ENCODE results near the gene C6orf132. TPM values are rescaled to one million over a fixed set of nuclear protein-coding genes. Genes with fewer than 3 reads are reported as not detected.
A peak's percentile ranks its signal among the peaks of the same experiment; 100 is the strongest.
"Not testable (repeated sequence)": the region's sequence is repeated elsewhere in the genome, so short reads cannot be mapped to it uniquely, and the experiment has no call there.

C6orf132 gene
- 2.0 TPM for total RNA-seq
- long read RNA-seq = 0 reads

DNA sequence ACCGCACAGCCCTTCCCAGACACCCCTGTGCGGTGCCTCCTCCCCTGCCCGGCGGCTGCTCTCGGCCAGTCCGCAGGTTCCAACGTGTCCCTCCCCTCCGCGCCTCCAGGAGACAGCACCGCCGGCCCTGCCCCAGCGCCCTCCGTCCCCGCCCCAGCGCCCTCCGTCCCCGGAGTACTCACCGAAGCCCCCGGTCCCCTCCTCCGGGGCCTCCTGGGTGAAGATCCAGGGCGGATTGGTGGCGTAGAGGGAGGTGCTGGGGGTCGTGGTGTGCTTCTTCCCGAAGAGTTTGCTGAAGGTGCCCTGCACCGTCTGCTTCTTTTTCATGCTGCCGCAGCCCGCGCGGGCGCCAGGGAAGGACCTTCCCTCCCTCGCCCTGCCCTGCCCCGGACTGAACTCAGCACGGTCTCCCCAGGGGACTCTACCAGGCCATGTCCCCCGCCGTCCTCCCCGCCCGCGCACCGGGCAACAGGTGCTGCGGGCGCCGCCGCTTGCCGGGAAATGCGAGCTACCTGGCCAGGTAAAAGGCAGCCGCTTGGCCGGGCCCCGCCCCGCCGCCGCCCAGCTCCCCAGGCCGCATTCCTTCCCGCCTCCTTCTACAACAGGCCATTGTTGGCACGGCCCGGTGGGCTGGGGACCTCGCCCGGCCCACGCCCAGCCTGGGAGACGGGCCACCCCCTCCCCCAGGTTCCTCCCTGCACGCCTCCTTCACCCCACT, at the start of gene C6orf132:
TSS of gene C6orf132 (minus strand) at position 503 of the 718 bp plus-strand sequence. CDS start at position 327, 176 bp downstream.
- peak; percentile 64 for ATAC-seq
- DNase-seq (ENCODE audit: missing footprints) = no peak
- intact Hi-C loops (cut with DNase I) = no loop called here

- no peak for DNase-seq (ENCODE audit: missing footprints)
- intact Hi-C loops (cut with DNase I) = no loop called here
- ATAC-seq = no peak
These were observed 48.2 kb upstream of the C6orf132 start for GRCh38 chr6:42190554-42191183.

GRCh38 chr6:42188406-42188805, 46.0 kb upstream of the C6orf132 start:
- intact Hi-C loops (cut with DNase I) = no loop called here
- no peak for ATAC-seq
- DNase-seq (ENCODE audit: missing footprints) = no peak

- DNase-seq (ENCODE audit: missing footprints) = no peak
- intact Hi-C loops (cut with DNase I) = no loop called here
- no peak for ATAC-seq
These were observed 43.2 kb upstream of the C6orf132 start for GRCh38 chr6:42185597-42185996.

DNA sequence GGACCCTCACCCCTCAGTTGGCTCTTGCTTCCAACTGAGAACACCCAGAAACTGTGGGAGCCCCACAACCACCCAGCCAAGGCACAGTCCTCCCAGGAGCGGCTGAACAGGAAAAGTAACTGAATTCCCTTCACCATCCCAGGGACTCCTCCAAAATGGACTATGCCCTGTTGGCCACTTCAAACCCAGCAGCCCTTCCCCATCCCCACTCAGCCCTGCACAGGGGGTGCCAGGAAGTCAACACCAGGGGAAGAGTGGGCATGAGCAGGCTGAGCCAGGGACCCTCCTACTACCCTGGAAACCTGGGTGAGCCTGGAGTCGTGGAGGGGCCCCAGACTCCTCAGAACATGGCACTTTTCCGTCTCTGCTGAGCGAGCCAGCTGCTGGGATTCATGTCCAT, 42.1 kb upstream of the C6orf132 start:
- ATAC-seq (no peak), DNase-seq (ENCODE audit: missing footprints) (no peak)
- intact Hi-C loops (cut with DNase I) = no loop called here

GRCh38 chr6:42182101-42182500, 39.7 kb upstream of the C6orf132 start:
- ATAC-seq (no peak), DNase-seq (ENCODE audit: missing footprints) (no peak)
- intact Hi-C loops (cut with DNase I) = no loop called here

DNA sequence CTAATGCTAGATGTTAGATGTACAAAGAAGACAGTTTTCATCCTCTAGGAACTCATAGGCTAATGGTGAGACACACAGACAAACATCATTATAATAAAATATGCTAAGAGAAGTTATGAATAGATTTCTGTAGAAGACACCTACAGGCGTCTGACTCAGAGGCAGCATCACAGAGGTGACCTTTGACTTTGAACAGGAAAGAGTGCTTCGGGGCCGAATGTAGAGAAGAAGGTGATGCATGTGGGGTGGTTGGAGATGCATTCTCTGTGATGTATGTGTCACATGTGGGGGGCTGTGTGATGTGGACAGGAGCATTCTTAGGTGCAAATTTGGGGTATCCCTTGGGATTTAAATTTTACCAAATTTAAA, 37.5 kb upstream of the C6orf132 start:
- intact Hi-C loops (cut with DNase I) = no loop called here
- ATAC-seq (no peak), DNase-seq (ENCODE audit: missing footprints) (no peak)

- DNase-seq (ENCODE audit: missing footprints) (no peak), ATAC-seq (no peak)
- intact Hi-C loops (cut with DNase I) = no loop called here
These were observed 37.0 kb upstream of the C6orf132 start for GRCh38 chr6:42179261-42179944.

- ATAC-seq = no peak
- intact Hi-C loops (cut with DNase I) = no loop called here
These were observed 35.3 kb upstream of the C6orf132 start for GRCh38 chr6:42177514-42178364.

DNA sequence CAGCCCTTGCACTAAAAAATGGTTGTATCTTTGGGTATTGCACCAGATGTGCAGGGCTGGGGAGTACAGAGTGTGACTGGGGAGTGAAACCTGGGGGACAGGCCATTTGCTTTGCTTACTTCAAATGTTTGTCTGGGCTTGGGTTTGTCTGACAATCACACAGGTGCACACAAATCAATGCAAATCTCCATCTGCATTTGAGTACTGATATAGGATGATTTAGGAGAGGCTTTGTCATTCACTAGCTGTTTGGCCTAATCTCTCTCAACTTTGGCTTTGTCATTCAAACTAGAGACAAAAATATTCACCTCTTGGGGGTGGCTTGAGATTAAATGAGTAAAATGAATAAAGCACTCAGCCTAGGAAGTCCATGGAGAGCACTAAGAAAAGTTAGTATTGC, 34.6 kb upstream of the C6orf132 start:
- DNase-seq (ENCODE audit: missing footprints) (no peak), ATAC-seq (no peak)
- intact Hi-C loops (cut with DNase I) = no loop called here

More at GRCh38 chr6:42177514-42178364, 35.3 kb upstream of the C6orf132 start:
- DNase-seq (ENCODE audit: missing footprints) = no peak

- no peak for ATAC-seq
- intact Hi-C loops (cut with DNase I) = no loop called here
- no peak for DNase-seq (ENCODE audit: missing footprints)
These were observed 33.4 kb upstream of the C6orf132 start for GRCh38 chr6:42175860-42176259.

GRCh38 chr6:42173101-42173500, 30.7 kb upstream of the C6orf132 start, which contains the start of gene GUCA1A:
Gene GUCA1A (plus strand): TSS chr6:42173364. CDS start chr6:42173614, 250 bp downstream.
- no peak for DNase-seq (ENCODE audit: missing footprints)
- intact Hi-C loops (cut with DNase I) = no loop called here
- ATAC-seq = no peak

- DNase-seq (ENCODE audit: missing footprints) = no peak
- intact Hi-C loops (cut with DNase I) = no loop called here
- no peak for ATAC-seq
These were observed 29.6 kb upstream of the C6orf132 start for GRCh38 chr6:42171813-42172581.

- DNase-seq (ENCODE audit: missing footprints); ATAC-seq; intact Hi-C loops (cut with DNase I): not testable (repeated sequence)
These were observed 27.4 kb upstream of the C6orf132 start for GRCh38 chr6:42169780-42170179.

DNA sequence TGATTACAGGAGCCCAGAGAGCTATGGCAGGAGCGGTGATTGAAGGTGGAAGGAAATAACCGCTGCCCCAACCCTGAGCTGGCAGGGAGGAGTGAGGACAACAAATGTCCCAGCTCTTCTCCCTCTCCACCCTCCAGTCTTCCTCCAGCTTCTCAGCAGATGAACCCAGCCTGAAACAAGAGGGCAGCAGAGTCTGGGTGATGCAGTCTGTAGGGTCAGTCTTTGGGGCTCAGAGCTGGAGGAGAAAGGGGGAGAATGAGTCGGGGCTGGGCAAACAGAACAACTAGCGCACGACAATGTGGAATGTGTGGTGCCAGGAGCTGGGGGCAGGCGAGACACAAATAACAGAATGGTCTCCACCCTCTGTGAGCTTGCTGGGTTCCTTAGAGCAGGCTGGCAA, 26.2 kb upstream of the C6orf132 start:
- intact Hi-C loops (cut with DNase I) = no loop called here
- no peak for DNase-seq (ENCODE audit: missing footprints)
- no peak for ATAC-seq

GRCh38 chr6:42166444-42167141, 24.2 kb upstream of the C6orf132 start:
- no peak for DNase-seq (ENCODE audit: missing footprints)
- intact Hi-C loops (cut with DNase I) = loop anchor here (1.0 kb wide), 2 partner anchors 91 to 386 kb away; partner anchors contain the start of gene PRICKLE4
- ATAC-seq = peak; percentile 77

GRCh38 chr6:42165016-42165415, 22.6 kb upstream of the C6orf132 start:
- ATAC-seq (no peak), DNase-seq (ENCODE audit: missing footprints) (no peak)
- intact Hi-C loops (cut with DNase I) = no loop called here

DNA sequence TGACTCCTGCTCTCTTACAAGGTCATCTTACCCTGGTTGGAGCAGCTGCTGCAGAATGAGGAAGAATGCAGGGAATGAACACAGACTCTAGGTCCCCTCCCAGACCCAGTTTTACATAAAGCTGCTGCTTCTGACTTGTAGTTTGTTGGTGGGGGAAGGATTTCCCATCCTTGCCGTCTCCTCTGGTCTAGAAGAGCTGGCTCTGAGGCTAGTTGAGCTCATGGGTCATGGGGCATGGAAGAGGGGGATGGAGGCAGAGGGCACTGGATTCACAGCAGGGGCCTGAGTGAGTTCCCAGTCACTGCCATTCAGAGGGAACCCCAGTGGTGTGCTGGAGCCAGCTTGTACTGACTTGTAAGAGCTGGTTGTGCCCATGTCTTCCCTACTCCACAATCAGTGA, 21.6 kb upstream of the C6orf132 start:
- ATAC-seq (no peak), DNase-seq (ENCODE audit: missing footprints) (no peak)
- intact Hi-C loops (cut with DNase I) = no loop called here

All from Right ventricle myocardium inferior (tissue), 1 donor.